ENCODE data around the gene ZSCAN31. TPM values are rescaled to one million over a fixed set of nuclear protein-coding genes. Genes with fewer than 3 reads are reported as not detected.

Gene ZSCAN31
- total and polyA plus RNA-seq, 9 of the 15 experiments (the other 6 are each of a cell fraction or from before 2014, with no cell fraction given), result 3.9 to 12.1 (median 7.0) TPM

DNA sequence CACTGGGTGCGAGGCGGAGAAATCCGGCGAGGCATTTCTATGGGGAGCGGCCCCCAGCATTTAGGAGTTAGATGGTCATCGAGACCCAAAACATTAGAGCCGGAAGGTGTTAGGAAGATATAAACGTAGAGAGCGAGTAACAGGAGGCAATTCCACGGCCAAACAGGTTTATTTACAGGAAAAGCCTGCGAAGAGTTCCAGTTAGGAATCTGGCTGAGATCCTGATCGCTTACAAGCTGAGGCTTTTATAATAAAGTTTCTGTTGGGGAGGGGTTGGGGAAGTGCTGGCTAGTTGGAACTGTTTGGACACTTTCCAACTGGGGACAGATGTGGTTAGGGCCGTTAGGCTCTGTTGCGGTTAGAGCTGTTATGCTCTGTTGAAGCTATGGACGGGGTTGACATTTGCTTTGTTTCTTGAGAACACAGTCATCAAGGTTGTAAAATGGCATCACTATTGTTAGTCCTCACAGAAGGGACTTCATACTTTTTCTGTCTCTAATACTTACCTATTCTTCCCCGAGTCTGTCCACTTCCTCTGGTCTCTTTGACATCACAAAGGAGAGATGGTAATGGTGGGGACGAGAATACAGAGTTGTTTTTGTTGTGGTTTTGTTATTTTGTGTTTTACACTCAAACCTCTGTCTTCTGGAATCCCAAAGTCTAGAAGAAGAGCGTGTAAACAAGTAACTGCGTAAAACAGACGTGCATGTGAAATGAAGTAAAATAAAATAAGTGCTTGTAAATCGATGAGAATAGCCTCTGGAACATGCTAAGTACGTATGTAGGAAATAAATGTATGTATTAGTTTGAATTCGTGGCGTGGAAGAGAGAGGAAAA, 554 bp upstream of the ZSCAN31 start (continued):
- TF ChIP-seq, protein P1, sequence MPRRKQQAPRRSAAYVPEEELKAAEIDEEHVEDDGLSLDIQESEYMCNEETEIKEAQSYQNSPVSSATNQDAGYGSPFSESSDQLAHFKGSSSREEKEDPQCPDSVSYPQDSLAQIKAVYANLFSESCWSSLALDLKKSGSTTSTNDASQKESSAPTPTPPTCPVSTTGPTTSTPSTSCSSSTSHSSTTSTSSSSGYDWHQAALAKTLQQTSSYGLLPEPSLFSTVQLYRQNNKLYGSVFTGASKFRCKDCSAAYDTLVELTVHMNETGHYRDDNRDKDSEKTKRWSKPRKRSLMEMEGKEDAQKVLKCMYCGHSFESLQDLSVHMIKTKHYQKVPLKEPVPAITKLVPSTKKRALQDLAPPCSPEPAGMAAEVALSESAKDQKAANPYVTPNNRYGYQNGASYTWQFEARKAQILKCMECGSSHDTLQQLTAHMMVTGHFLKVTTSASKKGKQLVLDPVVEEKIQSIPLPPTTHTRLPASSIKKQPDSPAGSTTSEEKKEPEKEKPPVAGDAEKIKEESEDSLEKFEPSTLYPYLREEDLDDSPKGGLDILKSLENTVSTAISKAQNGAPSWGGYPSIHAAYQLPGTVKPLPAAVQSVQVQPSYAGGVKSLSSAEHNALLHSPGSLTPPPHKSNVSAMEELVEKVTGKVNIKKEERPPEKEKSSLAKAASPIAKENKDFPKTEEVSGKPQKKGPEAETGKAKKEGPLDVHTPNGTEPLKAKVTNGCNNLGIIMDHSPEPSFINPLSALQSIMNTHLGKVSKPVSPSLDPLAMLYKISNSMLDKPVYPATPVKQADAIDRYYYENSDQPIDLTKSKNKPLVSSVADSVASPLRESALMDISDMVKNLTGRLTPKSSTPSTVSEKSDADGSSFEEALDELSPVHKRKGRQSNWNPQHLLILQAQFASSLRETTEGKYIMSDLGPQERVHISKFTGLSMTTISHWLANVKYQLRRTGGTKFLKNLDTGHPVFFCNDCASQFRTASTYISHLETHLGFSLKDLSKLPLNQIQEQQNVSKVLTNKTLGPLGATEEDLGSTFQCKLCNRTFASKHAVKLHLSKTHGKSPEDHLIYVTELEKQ (CRISPR knock-in tag; IDR thresholded peaks at IDR 0.05), result 0 out of 2 replicates have a peak, but pooled peaks have one; percentile 68
- TF ChIP-seq ZSCAN32 (CRISPR knock-in tag; IDR thresholded peaks at IDR 0.05), result peak; percentile 81
- TF ChIP-seq MCM3 (IDR thresholded peaks at IDR 0.05), result no peak
- TF ChIP-seq IRF2 (CRISPR knock-in tag; IDR thresholded peaks at IDR 0.05), result no peak
- TF ChIP-seq, protein P2, sequence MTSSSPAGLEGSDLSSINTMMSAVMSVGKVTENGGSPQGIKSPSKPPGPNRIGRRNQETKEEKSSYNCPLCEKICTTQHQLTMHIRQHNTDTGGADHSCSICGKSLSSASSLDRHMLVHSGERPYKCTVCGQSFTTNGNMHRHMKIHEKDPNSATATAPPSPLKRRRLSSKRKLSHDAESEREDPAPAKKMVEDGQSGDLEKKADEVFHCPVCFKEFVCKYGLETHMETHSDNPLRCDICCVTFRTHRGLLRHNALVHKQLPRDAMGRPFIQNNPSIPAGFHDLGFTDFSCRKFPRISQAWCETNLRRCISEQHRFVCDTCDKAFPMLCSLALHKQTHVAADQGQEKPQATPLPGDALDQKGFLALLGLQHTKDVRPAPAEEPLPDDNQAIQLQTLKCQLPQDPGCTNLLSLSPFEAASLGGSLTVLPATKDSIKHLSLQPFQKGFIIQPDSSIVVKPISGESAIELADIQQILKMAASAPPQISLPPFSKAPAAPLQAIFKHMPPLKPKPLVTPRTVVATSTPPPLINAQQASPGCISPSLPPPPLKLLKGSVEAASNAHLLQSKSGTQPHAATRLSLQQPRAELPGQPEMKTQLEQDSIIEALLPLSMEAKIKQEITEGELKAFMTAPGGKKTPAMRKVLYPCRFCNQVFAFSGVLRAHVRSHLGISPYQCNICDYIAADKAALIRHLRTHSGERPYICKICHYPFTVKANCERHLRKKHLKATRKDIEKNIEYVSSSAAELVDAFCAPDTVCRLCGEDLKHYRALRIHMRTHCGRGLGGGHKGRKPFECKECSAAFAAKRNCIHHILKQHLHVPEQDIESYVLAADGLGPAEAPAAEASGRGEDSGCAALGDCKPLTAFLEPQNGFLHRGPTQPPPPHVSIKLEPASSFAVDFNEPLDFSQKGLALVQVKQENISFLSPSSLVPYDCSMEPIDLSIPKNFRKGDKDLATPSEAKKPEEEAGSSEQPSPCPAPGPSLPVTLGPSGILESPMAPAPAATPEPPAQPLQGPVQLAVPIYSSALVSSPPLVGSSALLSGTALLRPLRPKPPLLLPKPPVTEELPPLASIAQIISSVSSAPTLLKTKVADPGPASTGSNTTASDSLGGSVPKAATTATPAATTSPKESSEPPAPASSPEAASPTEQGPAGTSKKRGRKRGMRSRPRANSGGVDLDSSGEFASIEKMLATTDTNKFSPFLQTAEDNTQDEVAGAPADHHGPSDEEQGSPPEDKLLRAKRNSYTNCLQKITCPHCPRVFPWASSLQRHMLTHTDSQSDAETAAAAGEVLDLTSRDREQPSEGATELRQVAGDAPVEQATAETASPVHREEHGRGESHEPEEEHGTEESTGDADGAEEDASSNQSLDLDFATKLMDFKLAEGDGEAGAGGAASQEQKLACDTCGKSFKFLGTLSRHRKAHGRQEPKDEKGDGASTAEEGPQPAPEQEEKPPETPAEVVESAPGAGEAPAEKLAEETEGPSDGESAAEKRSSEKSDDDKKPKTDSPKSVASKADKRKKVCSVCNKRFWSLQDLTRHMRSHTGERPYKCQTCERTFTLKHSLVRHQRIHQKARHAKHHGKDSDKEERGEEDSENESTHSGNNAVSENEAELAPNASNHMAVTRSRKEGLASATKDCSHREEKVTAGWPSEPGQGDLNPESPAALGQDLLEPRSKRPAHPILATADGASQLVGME (CRISPR knock-in tag; IDR thresholded peaks at IDR 0.05), result peak; percentile 91
- peak; percentile 76 for TF ChIP-seq SMAD1 (IDR thresholded peaks at IDR 0.05; ENCODE audit: low read depth, low read length, partially characterized antibody)
- TF ChIP-seq ARNT (IDR thresholded peaks at IDR 0.05), result peak in 1 of 2 experiments; percentile 12; a peak in 1 of 4 replicates
- TF ChIP-seq MECOM (CRISPR knock-in tag; IDR thresholded peaks at IDR 0.05), result peak; percentile 78; the same call in 1 of the 2 replicates
- peak; percentile 31; the same call in 1 of the 2 replicates for TF ChIP-seq TRIM28 (IDR thresholded peaks at IDR 0.05)
- peak; percentile 89 for TF ChIP-seq ZNF76 (CRISPR knock-in tag; IDR thresholded peaks at IDR 0.05; ENCODE audit: borderline replicate concordance)
- peak; percentile 73 for TF ChIP-seq ARID1B (IDR thresholded peaks at IDR 0.05)
- TF ChIP-seq GATAD2A (IDR thresholded peaks at IDR 0.05), result 0 out of 2 replicates have a peak, but pooled peaks have one; percentile 36
- peak; percentile 85 for TF ChIP-seq BRD9 (IDR thresholded peaks at IDR 0.05; ENCODE audit: low read depth, partially characterized antibody)
- TF ChIP-seq JUNB (CRISPR knock-in tag; conservative IDR thresholded peaks at IDR 0.05), result 0 out of 2 replicates have a peak, but pooled peaks have one; percentile 46
- TF ChIP-seq IFI16 (CRISPR knock-in tag; IDR thresholded peaks at IDR 0.05), result peak; percentile 46; the same call in 1 of the 2 replicates
- TF ChIP-seq ZFP1 (CRISPR knock-in tag; IDR thresholded peaks at IDR 0.05), result peak; percentile 65; the same call in 1 of the 2 replicates
- no peak for TF ChIP-seq CBX8 (IDR thresholded peaks at IDR 0.05; ENCODE audit: borderline replicate concordance, extremely low read depth, low read depth, low read length, poor library complexity, severe bottlenecking)
- TF ChIP-seq ZBTB2 (IDR thresholded peaks at IDR 0.05), result no peak

All from K562 (cell line).